Daoy (cell line): Measurements from ENCODE around the gene SLC25A26. TPM values are rescaled to one million over a fixed set of nuclear protein-coding genes. Genes with fewer than 3 reads are reported as not detected.
"Not testable (repeated sequence)": the region's sequence is repeated elsewhere in the genome, so short reads cannot be mapped to it uniquely, and the experiment has no call there.

Source experiments
- DNase-seq: peaks from one replicate; pipeline ENCODE4 v3.0.0-alpha.2; 2015; ENCODE audit warnings: low read depth
- total RNA-seq: library from RNA; depleted of rRNA; stranded (reverse); fragments of >200 nt; shearing (Covaris generic); gene quantifications from 2 replicates; pipeline ENCODE4 v1.2.3, GENCODE V29; 2014

Gene SLC25A26
- total RNA-seq, 1 experiment from 2014 or later: 15.4 TPM

DNA sequence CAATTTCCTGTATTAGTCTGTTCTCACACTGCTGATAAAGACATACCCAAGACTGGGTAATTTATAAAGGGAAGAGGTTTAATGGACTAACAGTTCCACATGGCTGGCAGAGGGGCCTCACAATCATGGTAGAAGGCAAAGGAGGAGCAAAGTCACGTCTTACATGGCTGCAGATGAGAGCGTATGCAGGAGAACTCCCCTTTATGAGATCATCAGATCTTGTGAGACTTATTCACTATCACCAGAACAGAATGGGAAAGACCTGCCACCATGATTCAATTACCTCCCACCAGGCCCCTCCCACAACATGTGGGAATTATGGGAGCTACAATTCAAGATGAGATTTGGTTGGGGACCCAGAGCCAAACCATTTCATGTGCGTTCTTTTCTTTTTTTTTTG, 5.3 kb downstream of the SLC25A26 start:
- not testable (repeated sequence) for DNase-seq

DNA sequence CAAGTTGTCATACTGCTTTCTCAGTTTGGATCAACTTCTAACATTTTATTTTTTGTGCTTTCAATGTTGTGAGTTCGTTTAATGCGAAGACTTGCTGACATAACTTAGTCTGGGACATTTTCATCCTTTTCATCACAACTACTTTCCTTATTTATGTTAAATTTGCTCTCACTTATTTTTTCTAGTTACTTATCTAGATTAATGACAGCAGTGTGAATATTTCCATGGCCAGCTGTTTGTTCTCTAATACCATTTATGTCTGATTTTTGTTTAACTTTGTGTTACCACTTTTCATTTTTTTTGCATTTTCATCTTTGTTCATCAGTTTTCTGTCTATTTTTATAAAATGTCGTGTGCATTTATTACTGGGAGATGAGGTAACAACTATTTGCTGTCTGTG, 6.2 kb downstream of the SLC25A26 start:
- DNase-seq: no peak

DNA sequence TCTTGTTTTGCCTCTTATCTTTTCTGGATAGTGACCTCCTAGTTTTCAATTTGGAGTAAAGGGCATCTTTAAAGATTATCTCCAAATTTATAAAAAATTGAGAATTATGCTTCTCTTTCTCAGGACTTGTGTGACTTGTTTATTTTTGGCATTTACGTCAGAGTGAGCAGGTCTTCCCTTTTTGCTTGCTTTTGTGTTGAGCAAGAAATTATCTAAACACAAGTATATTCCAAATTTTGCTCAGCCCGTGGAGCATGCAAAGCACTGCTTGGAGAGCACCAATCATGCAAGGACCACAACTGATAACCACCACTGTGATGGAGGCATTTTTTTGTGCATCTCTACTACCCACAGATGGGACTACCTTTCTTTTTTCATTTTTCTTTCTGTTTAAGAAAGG, 7.1 kb downstream of the SLC25A26 start:
- no peak for DNase-seq

- no peak for DNase-seq
Observed at GRCh38 chr3:66228707-66229106, 7.9 kb downstream of the SLC25A26 start.

- DNase-seq: no peak
Observed at GRCh38 chr3:66229931-66230330, 9.1 kb downstream of the SLC25A26 start.

GRCh38 chr3:66233033-66233432, 12.2 kb downstream of the SLC25A26 start:
- no peak for DNase-seq

- peak; percentile 3 for DNase-seq
Observed at GRCh38 chr3:66236281-66236680, 15.5 kb downstream of the SLC25A26 start.

DNA sequence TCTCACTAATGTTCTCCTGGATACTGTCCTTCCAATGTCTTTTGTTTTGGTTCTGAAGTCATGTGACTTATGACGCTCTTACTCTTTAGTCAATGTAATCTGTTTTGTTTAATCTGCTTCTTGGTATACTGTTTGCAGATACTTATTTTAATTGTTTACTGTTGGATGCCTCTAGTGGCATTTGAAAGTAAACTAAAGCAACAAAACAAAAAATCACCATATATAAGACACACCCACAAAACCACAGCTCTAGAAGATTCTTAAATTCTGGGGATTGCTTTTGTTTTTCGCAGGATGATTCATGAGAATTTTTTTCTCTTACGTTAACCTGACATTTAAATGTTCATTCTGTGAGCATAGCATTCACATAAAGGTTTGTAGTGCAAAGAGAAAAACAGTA, 16.8 kb downstream of the SLC25A26 start:
- DNase-seq: no peak

DNA sequence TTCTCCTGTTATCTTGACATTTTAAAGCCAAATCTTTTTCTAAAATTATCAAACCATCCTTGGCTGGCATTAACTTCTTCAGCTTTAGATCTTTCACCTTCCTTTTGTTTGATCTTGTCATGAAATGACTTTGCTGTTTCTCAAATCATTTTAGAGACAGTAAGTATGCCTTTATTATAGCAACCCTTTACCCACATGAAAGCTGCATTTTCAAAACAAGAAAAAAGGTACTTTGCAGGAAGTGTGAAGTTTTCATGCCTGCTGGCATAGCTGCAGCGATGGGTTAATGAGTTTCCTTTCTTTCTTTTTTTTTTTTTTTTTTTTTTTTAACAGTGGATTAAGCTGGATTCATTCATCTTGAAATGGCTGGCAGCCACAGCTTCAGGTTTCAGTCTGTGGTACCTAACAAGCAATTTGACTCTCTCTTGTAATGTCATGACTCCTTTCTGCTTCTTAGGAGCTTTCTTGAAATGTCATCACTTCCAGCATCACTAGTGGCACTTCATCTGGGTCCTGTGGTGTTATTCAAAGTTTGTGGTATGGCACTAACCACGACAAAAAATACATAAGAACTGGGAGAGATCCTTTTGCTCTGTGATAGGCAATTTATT, 18.8 kb downstream of the SLC25A26 start:
- no peak for DNase-seq

DNA sequence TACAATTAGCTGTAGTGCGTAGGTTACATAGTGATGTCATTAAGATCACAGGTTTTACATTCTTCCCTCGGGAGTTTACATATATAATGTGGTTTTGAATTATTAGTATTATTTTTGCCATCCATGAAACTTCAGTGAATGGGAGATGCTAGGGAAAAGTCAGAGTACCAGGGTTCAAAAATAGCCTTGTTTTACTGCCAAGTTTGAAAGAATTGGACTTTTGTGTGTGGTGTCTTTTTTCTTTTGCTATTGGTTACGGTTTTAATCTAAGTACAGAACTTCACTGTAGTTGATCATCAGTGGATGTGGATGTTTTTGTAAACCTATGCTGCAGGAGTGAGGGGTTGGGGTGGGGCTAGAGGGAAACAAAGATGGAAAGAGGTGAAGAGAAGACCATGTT, 20.7 kb downstream of the SLC25A26 start:
- DNase-seq: no peak

DNA sequence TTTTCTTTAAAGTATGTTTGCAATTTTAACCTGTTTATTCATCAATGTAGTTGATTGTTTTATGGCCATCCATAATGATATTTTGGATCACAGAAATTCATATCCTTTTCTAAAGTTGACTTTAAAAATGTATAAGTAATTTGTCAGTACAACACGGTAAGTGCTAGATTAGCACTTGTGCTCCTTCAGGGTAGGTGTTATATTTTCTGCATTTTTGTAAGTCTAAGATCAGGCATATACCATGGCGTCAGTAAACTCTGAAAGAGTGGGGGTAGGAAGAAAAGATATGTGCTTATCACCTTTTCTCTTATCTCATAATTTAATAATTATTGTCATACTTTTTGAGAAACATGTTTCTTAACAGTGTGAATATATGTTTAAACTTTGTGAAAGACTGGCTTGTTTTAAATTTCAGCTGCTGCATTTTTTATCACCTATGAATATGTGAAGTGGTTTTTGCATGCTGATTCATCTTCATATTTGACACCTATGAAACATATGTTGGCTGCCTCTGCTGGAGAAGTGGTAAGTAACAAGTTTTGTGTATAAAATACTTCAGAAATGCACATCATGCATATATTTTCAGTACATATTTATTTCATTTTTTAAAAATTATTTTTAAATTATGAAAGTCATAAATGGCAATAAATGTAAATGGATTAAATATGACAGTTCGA, 22.1 kb downstream of the SLC25A26 start:
- DNase-seq: no peak

DNA sequence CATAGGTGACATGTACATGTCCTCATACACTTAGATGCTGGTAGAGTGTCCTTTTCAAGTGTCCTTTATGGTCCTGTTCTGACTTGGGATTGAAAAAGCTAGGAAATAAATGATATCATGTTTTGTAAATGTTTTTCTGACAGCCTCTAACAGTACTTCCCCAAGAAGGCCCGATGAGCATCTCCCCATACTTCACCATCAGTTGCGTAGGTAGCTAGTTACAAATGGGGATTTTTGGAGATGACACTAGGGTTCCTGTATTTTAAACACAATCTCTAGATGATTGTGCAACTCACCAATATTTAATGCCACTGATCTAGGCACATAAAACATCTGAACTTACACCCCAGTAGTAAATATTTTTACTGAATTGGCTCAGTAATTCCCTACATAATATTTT, 27.8 kb downstream of the SLC25A26 start:
- no peak for DNase-seq

GRCh38 chr3:66253790-66254620, 33.2 kb downstream of the SLC25A26 start:
- DNase-seq: no peak

- no peak for DNase-seq
Observed at GRCh38 chr3:66255865-66256264, 35.1 kb downstream of the SLC25A26 start.

DNA sequence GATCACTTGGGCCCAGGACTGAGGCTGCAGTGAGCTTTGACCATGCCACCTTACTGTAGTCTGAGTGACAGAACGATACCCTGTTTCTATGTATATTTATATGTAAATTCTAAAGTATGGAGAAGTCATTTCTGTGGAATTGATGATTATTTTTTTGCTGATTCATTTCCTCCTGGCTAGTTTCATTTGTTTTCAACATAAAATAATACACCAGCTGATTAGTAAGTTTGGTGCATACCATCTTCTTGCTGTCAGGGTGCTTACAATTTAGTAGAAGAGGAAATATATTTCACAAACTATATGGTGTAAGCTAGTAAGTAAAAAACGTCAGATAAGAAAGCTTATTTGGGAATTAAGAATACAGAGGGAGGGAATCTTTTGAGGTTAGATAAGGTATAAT, 36.0 kb downstream of the SLC25A26 start:
- DNase-seq: no peak

- no peak for DNase-seq
Observed at GRCh38 chr3:66259566-66260255, 38.9 kb downstream of the SLC25A26 start.

DNA sequence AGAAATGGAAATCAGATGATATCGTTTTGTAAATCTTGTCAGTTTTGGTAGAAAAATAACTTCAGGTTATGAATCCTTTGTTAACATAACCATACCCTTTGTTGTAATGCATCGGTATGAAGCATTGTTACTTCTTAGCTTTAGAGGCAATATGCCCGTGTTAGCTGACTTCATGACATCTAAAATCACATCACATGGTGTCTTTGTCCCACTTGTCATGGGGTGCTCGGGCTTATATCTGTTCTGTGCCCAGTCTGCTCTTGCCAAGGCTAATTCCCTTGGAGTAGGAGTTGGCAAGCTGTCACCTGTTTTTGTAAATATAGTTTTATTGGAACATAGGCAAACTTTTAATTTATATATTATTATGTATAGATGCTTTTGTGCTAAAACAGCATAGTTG, 39.6 kb downstream of the SLC25A26 start:
- no peak for DNase-seq

DNA sequence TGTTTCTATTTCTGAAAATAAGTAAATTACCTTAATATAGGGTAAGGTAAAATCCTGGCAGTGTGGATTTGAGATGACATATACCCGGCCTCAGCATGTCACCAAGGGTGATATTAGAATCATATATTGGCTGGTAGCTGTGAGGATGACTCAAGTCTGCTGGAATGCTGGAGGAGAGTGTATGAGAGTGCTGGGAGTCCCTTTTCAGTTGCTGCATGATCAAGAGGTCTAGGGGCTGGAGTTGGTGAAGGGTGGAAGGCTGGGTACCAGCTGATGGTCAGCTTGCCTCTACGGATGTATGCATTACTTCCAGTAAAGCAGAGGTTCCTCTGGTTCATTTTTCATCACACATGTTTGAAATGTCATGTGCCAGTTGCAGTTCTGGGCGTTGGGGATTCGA, 40.6 kb downstream of the SLC25A26 start:
- DNase-seq: peak; percentile 7

GRCh38 chr3:66265649-66266048, 44.8 kb downstream of the SLC25A26 start:
- no peak for DNase-seq

DNA sequence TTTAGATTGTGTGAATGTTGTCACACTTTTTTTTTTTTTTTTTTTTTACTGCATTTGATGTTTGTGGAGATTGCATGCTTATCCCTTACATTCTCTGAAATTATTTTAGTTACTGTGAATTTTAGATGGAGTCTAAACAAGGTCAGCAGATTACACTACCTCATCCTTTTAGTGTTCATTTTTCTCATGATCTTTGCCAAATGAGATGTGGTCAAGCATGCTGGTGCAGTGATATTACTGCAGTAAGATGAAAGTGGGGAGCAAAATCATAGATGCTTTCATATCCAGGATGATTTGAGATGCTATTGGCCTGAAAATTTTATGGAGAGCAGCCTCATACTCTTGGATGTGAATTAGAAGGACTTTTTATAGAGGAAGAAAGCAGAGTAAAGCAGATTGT, 45.8 kb downstream of the SLC25A26 start:
- no peak for DNase-seq

- no peak for DNase-seq
Observed at GRCh38 chr3:66267031-66267430, 46.2 kb downstream of the SLC25A26 start.

DNA sequence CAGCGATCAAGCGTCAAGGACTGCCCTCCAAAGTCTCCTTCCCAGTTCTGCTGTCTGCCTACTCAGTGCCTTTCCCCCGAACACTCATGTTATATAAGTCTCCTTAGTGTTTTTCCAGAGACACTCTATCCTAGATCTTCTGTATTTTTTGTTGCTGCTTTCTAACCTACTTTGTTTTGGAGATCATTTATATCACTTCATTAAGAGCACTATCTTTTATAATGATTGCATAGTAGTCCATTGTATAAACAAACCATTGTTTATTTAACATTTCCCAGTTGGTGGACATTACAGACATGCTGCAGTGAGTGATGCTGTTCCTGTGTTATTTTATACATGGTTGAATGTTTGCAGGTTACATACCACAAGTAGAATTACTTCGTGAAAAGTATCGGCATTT, 47.1 kb downstream of the SLC25A26 start:
- no peak for DNase-seq
